ENCODE results near the gene ZC3HAV1L.

ZC3HAV1L gene

GRCh38 chr7:139022286-139022685, 13.6 kb downstream of the ZC3HAV1L start:
- Histone ChIP-seq H4K8ac (ENCODE audit: low read depth, low read length) (no peak overlapping the region), H3K27me3 (ENCODE audit: insufficient read depth, low read length) (no peaks in the 10 kb centered on the region), H2BK120ac (ENCODE audit: insufficient read depth, low read length, poor library complexity) (no peak overlapping the region), H3K14ac (ENCODE audit: low read length) (no peak overlapping the region), H3K79me1 (ENCODE audit: low read length) (no peaks in the 10 kb centered on the region), H3K4me1 (ENCODE audit: control insufficient read depth in 1 of 2, insufficient read depth in 2 of 2, low read length in 2 of 2) (no peaks in the 10 kb centered on the region), H4K12ac (ENCODE audit: low read depth, low read length) (no peak overlapping the region), H4K91ac (ENCODE audit: low read depth, low read length) (no peak overlapping the region), H3K79me2 (ENCODE audit: control insufficient read depth, insufficient read depth, low read length, poor library complexity) (no peaks in the 10 kb centered on the region), H3K9me3 (ENCODE audit: insufficient read depth, low read depth, low read length) (no peaks in the 10 kb centered on the region), H2AK5ac (ENCODE audit: low read length) (no peak overlapping the region), H3K4me2 (ENCODE audit: low read length) (no peak overlapping the region), H3K36me3 (ENCODE audit: control insufficient read depth in 1 of 2, insufficient read depth in 2 of 2, low read length in 2 of 2) (peaks cover 11 to 16% of the 10 kb centered on the region in 2 experiments), H3K4me3 (ENCODE audit: low read depth, low read length) (no peak overlapping the region), H3K4ac (ENCODE audit: low read depth, low read length) (no peak overlapping the region), H3K27ac (ENCODE audit: low read depth, low read length) (no peak overlapping the region), H2BK12ac (ENCODE audit: low read length) (no peak overlapping the region), H3K23ac (ENCODE audit: low read length) (no peak overlapping the region), H2BK5ac (ENCODE audit: low read depth, low read length, poor library complexity) (no peak overlapping the region), H3K18ac (ENCODE audit: low read length) (no peak overlapping the region), H2AFZ (ENCODE audit: insufficient read depth, low read length, poor library complexity) (no peak overlapping the region), H3K9ac (ENCODE audit: low read length) (no peak overlapping the region)
- no CpG with 5 or more reads among the region's 4 CpGs for WGBS (ENCODE audit: extremely low coverage, insufficient coverage, insufficient read length)
- DNase-seq: no peak

- H2AK5ac ChIP-seq (ENCODE audit: low read length): no peak overlapping the region
- H3K23ac ChIP-seq (ENCODE audit: low read length): peak overlapping the region; percentile 77
- H3K4me1 ChIP-seq (ENCODE audit: control insufficient read depth in 1 of 2, insufficient read depth in 2 of 2, low read length in 2 of 2): no peaks in the 10 kb centered on the region
- no peak overlapping the region for H4K91ac ChIP-seq (ENCODE audit: low read depth, low read length)
- H3K79me2 ChIP-seq (ENCODE audit: control insufficient read depth, insufficient read depth, low read length, poor library complexity): no peaks in the 10 kb centered on the region
- no peak overlapping the region for H2BK120ac ChIP-seq (ENCODE audit: insufficient read depth, low read length, poor library complexity)
- no CpG with 5 or more reads among the region's 3 CpGs for WGBS (ENCODE audit: extremely low coverage, insufficient coverage, insufficient read length)
- H3K36me3 ChIP-seq (ENCODE audit: control insufficient read depth in 1 of 2, insufficient read depth in 2 of 2, low read length in 2 of 2): peaks cover 2 to 5% of the 10 kb centered on the region in 2 experiments
- H3K27ac ChIP-seq (ENCODE audit: low read depth, low read length): no peak overlapping the region
- H2BK12ac ChIP-seq (ENCODE audit: low read length): no peak overlapping the region
- no peak overlapping the region for H3K14ac ChIP-seq (ENCODE audit: low read length)
- H2BK5ac ChIP-seq (ENCODE audit: low read depth, low read length, poor library complexity): no peak overlapping the region
- DNase-seq: no peak
- no peaks in the 10 kb centered on the region for H3K9me3 ChIP-seq (ENCODE audit: insufficient read depth, low read depth, low read length)
- peak overlapping the region; percentile 41 for H3K9ac ChIP-seq (ENCODE audit: low read length)
- H4K8ac ChIP-seq (ENCODE audit: low read depth, low read length): no peak overlapping the region
- H3K4ac ChIP-seq (ENCODE audit: low read depth, low read length): no peak overlapping the region
- no peak overlapping the region for H3K4me3 ChIP-seq (ENCODE audit: low read depth, low read length)
- no peaks in the 10 kb centered on the region for H3K27me3 ChIP-seq (ENCODE audit: insufficient read depth, low read length)
- no peak overlapping the region for H2AFZ ChIP-seq (ENCODE audit: insufficient read depth, low read length, poor library complexity)
- H3K4me2 ChIP-seq (ENCODE audit: low read length): no peak overlapping the region
- no peak overlapping the region for H4K12ac ChIP-seq (ENCODE audit: low read depth, low read length)
- no peaks in the 10 kb centered on the region for H3K79me1 ChIP-seq (ENCODE audit: low read length)
- no peak overlapping the region for H3K18ac ChIP-seq (ENCODE audit: low read length)
Observed at GRCh38 chr7:139018910-139019309, 16.9 kb downstream of the ZC3HAV1L start.

- H3K36me3 ChIP-seq (ENCODE audit: control insufficient read depth in 1 of 2, insufficient read depth in 2 of 2, low read length in 2 of 2): no peaks in the 10 kb centered on the region
Observed at GRCh38 chr7:139016931-139017511, 18.8 kb downstream of the ZC3HAV1L start.

GRCh38 chr7:139011373-139011772, 24.5 kb downstream of the ZC3HAV1L start:
- no peak overlapping the region for H3K27ac ChIP-seq (ENCODE audit: low read depth, low read length)
- H3K27me3 ChIP-seq (ENCODE audit: insufficient read depth, low read length): no peaks in the 10 kb centered on the region
- H3K36me3 ChIP-seq (ENCODE audit: control insufficient read depth in 1 of 2, insufficient read depth in 2 of 2, low read length in 2 of 2): no peaks in the 10 kb centered on the region
- no peak overlapping the region for H2BK5ac ChIP-seq (ENCODE audit: low read depth, low read length, poor library complexity)
- no peak overlapping the region for H3K4me3 ChIP-seq (ENCODE audit: low read depth, low read length)
- no peak overlapping the region for H3K9ac ChIP-seq (ENCODE audit: low read length)
- H4K12ac ChIP-seq (ENCODE audit: low read depth, low read length): no peak overlapping the region
- H2BK12ac ChIP-seq (ENCODE audit: low read length): no peak overlapping the region
- H3K79me1 ChIP-seq (ENCODE audit: low read length): no peaks in the 10 kb centered on the region
- no peak overlapping the region for H3K4me2 ChIP-seq (ENCODE audit: low read length)
- H3K79me2 ChIP-seq (ENCODE audit: control insufficient read depth, insufficient read depth, low read length, poor library complexity): no peaks in the 10 kb centered on the region
- H3K14ac ChIP-seq (ENCODE audit: low read length): no peak overlapping the region
- no peak overlapping the region for H3K4ac ChIP-seq (ENCODE audit: low read depth, low read length)
- H2AK5ac ChIP-seq (ENCODE audit: low read length): no peak overlapping the region
- WGBS (ENCODE audit: extremely low coverage, insufficient coverage, insufficient read length): no CpG with 5 or more reads among the region's 3 CpGs
- peaks cover 2% of the 10 kb centered on the region for H3K9me3 ChIP-seq (ENCODE audit: insufficient read depth, low read depth, low read length)
- no peak overlapping the region for H2AFZ ChIP-seq (ENCODE audit: insufficient read depth, low read length, poor library complexity)
- H4K8ac ChIP-seq (ENCODE audit: low read depth, low read length): no peak overlapping the region
- DNase-seq: no peak
- H2BK120ac ChIP-seq (ENCODE audit: insufficient read depth, low read length, poor library complexity): no peak overlapping the region
- H3K23ac ChIP-seq (ENCODE audit: low read length): no peak overlapping the region
- no peak overlapping the region for H4K91ac ChIP-seq (ENCODE audit: low read depth, low read length)
- no peaks in the 10 kb centered on the region for H3K4me1 ChIP-seq (ENCODE audit: control insufficient read depth in 1 of 2, insufficient read depth in 2 of 2, low read length in 2 of 2)
- H3K18ac ChIP-seq (ENCODE audit: low read length): no peak overlapping the region

More at GRCh38 chr7:139016931-139017511, 18.8 kb downstream of the ZC3HAV1L start:
- Histone ChIP-seq H4K8ac (ENCODE audit: low read depth, low read length) (no peak overlapping the region), H3K4me1 (ENCODE audit: control insufficient read depth in 1 of 2, insufficient read depth in 2 of 2, low read length in 2 of 2) (no peaks in the 10 kb centered on the region), H3K27me3 (ENCODE audit: insufficient read depth, low read length) (no peaks in the 10 kb centered on the region), H3K9ac (ENCODE audit: low read length) (no peak overlapping the region), H4K12ac (ENCODE audit: low read depth, low read length) (no peak overlapping the region), H3K9me3 (ENCODE audit: insufficient read depth, low read depth, low read length) (no peaks in the 10 kb centered on the region), H3K27ac (ENCODE audit: low read depth, low read length) (no peak overlapping the region), H2BK12ac (ENCODE audit: low read length) (no peak overlapping the region), H3K4me3 (ENCODE audit: low read depth, low read length) (no peak overlapping the region), H3K79me1 (ENCODE audit: low read length) (no peaks in the 10 kb centered on the region), H3K14ac (ENCODE audit: low read length) (no peak overlapping the region), H3K79me2 (ENCODE audit: control insufficient read depth, insufficient read depth, low read length, poor library complexity) (no peaks in the 10 kb centered on the region), H3K4me2 (ENCODE audit: low read length) (no peak overlapping the region), H3K18ac (ENCODE audit: low read length) (no peak overlapping the region), H3K4ac (ENCODE audit: low read depth, low read length) (no peak overlapping the region), H2AFZ (ENCODE audit: insufficient read depth, low read length, poor library complexity) (no peak overlapping the region), H4K91ac (ENCODE audit: low read depth, low read length) (no peak overlapping the region), H3K23ac (ENCODE audit: low read length) (no peak overlapping the region), H2BK5ac (ENCODE audit: low read depth, low read length, poor library complexity) (no peak overlapping the region), H2BK120ac (ENCODE audit: insufficient read depth, low read length, poor library complexity) (no peak overlapping the region), H2AK5ac (ENCODE audit: low read length) (no peak overlapping the region)
- WGBS (ENCODE audit: extremely low coverage, insufficient coverage, insufficient read length): no CpG with 5 or more reads among the region's 7 CpGs
- DNase-seq: peak; percentile 29 to 62

Measured in trophoblast cell (in vitro differentiated cells and primary cell).